HUES6 (cell line): ENCODE measurements around the gene CLEC10A.

Source experiments
- H3K27ac ChIP-seq: 2 replicates; pipeline ENCODE4 v1.7.0; 2013; ENCODE audit warnings: low read depth, mild to moderate bottlenecking, low read length, inconsistent platforms
- H3K27me3 ChIP-seq: 2 replicates; pipeline ENCODE4 v1.6.1; 2013; ENCODE audit warnings: low read length; ENCODE audit not compliant: control insufficient read depth, insufficient read depth
- H3K36me3 ChIP-seq: 2 replicates; pipeline ENCODE4 v1.6.1; 2013; ENCODE audit warnings: low read length; ENCODE audit not compliant: control insufficient read depth, insufficient read depth
- H3K4me1 ChIP-seq: 2 replicates; pipeline ENCODE4 v1.6.1; 2013; ENCODE audit warnings: low read length; ENCODE audit not compliant: control insufficient read depth, insufficient read depth
- H3K4me3 ChIP-seq: 2 replicates; pipeline ENCODE4 v1.5.1; 2013; ENCODE audit warnings: low read depth, low read length
- H3K9ac ChIP-seq: one replicate; pipeline ENCODE4 v1.6.1; 2013; ENCODE audit warnings: mild to moderate bottlenecking, low read length
- H3K9me3 ChIP-seq: 2 replicates; pipeline ENCODE4 v1.6.1; 2013; ENCODE audit warnings: low read depth, low read length; ENCODE audit not compliant: control insufficient read depth, insufficient read depth

CLEC10A gene

GRCh38 chr17:7114875-7115614, 35.0 kb upstream of the CLEC10A start:
- no peak overlapping the region for H3K4me3 ChIP-seq
- no peak overlapping the region for H3K27ac ChIP-seq
- no peaks in the 10 kb centered on the region for H3K36me3 ChIP-seq
- H3K9ac ChIP-seq: no peak overlapping the region
- H3K9me3 ChIP-seq: no peaks in the 10 kb centered on the region
- H3K27me3 ChIP-seq: no peaks in the 10 kb centered on the region
- H3K4me1 ChIP-seq: peaks cover 8% of the 10 kb centered on the region

- no peak within 1 kb of the TSS for H3K4me3 ChIP-seq
- peaks cover 14% of the 10 kb centered on the region for H3K4me1 ChIP-seq
- H3K27me3 ChIP-seq: no peaks in the 10 kb centered on the region
- no peaks in the 10 kb centered on the region for H3K9me3 ChIP-seq
- H3K9ac ChIP-seq: no peak within 1 kb of the TSS
- H3K27ac ChIP-seq: no peak within 1 kb of the TSS
- no peaks in the 10 kb centered on the region for H3K36me3 ChIP-seq
These were observed 34.3 kb upstream of the CLEC10A start, which contains the start of gene ASGR2 for GRCh38 chr17:7114241-7114874. Gene ASGR2, minus strand, starts transcription at chr17:7114822. Its CDS starts 582 bp downstream, at chr17:7114240.

- no peak overlapping the region for H3K9ac ChIP-seq
- H3K4me1 ChIP-seq: peaks cover 14% of the 10 kb centered on the region
- H3K4me3 ChIP-seq: no peak overlapping the region
- H3K36me3 ChIP-seq: no peaks in the 10 kb centered on the region
- H3K27ac ChIP-seq: no peak overlapping the region
- no peaks in the 10 kb centered on the region for H3K27me3 ChIP-seq
- no peaks in the 10 kb centered on the region for H3K9me3 ChIP-seq
These were observed 33.4 kb upstream of the CLEC10A start for GRCh38 chr17:7113273-7114071.

GRCh38 chr17:7112510-7113108, 32.6 kb upstream of the CLEC10A start:
- Histone ChIP-seq H3K36me3 (no peaks in the 10 kb centered on the region), H3K9me3 (no peaks in the 10 kb centered on the region), H3K27ac (no peak overlapping the region), H3K27me3 (no peaks in the 10 kb centered on the region), H3K9ac (no peak overlapping the region), H3K4me1 (peaks cover 14% of the 10 kb centered on the region), H3K4me3 (no peak overlapping the region)

- H3K9ac ChIP-seq: no peak overlapping the region
- no peak overlapping the region for H3K4me3 ChIP-seq
- no peaks in the 10 kb centered on the region for H3K27me3 ChIP-seq
- no peaks in the 10 kb centered on the region for H3K9me3 ChIP-seq
- H3K27ac ChIP-seq: no peak overlapping the region
- H3K36me3 ChIP-seq: no peaks in the 10 kb centered on the region
- H3K4me1 ChIP-seq: peaks cover 14% of the 10 kb centered on the region
These were observed 31.9 kb upstream of the CLEC10A start for GRCh38 chr17:7111784-7112509.

- Histone ChIP-seq H3K9me3 (no peaks in the 10 kb centered on the region), H3K27me3 (no peaks in the 10 kb centered on the region), H3K9ac (no peak overlapping the region), H3K4me3 (no peak overlapping the region), H3K27ac (no peak overlapping the region), H3K36me3 (no peaks in the 10 kb centered on the region), H3K4me1 (peaks cover 14% of the 10 kb centered on the region)
These were observed 30.7 kb upstream of the CLEC10A start for GRCh38 chr17:7110617-7111306.

GRCh38 chr17:7109461-7110322, 29.6 kb upstream of the CLEC10A start:
- Histone ChIP-seq H3K27ac (no peak overlapping the region), H3K36me3 (no peaks in the 10 kb centered on the region), H3K27me3 (no peaks in the 10 kb centered on the region), H3K4me3 (no peak overlapping the region), H3K9ac (no peak overlapping the region), H3K9me3 (no peaks in the 10 kb centered on the region), H3K4me1 (peaks cover 9% of the 10 kb centered on the region)

GRCh38 chr17:7108981-7109380, 28.9 kb upstream of the CLEC10A start:
- H3K36me3 ChIP-seq: no peaks in the 10 kb centered on the region

GRCh38 chr17:7108560-7108925, 28.5 kb upstream of the CLEC10A start:
- Histone ChIP-seq H3K27me3 (no peaks in the 10 kb centered on the region), H3K9ac (no peak overlapping the region), H3K4me1 (peaks cover 6% of the 10 kb centered on the region; the same call in 1 of the 2 replicates), H3K9me3 (no peaks in the 10 kb centered on the region), H3K4me3 (no peak overlapping the region), H3K27ac (no peak overlapping the region), H3K36me3 (no peaks in the 10 kb centered on the region)

More at GRCh38 chr17:7108981-7109380, 28.9 kb upstream of the CLEC10A start:
- no peak overlapping the region for H3K27ac ChIP-seq
- H3K27me3 ChIP-seq: no peaks in the 10 kb centered on the region
- H3K9ac ChIP-seq: no peak overlapping the region
- H3K4me3 ChIP-seq: no peak overlapping the region
- peaks cover 6% of the 10 kb centered on the region; the same call in 1 of the 2 replicates for H3K4me1 ChIP-seq
- H3K9me3 ChIP-seq: no peaks in the 10 kb centered on the region
